ENCODE results near the gene ZBTB9. TPM values are rescaled to one million over a fixed set of nuclear protein-coding genes. Genes with fewer than 3 reads are reported as not detected.

The ZBTB9 gene
- total RNA-seq, 1 experiment from 2014 or later = 16.9 TPM

- peak; percentile 93 for DNase-seq (ENCODE audit: low spot score)
- CTCF ChIA-PET = interaction anchor here (0.6 to 1.0 kb wide), 5 partner anchors 35 to 177 kb away, joined by 3 to 9 read pairs (median 5); no protein-coding TSS in a partner anchor
- Histone ChIP-seq H3K4me1 (ENCODE audit: insufficient read depth, low read length, poor library complexity, severe bottlenecking) (peaks cover 45% of the 10 kb centered on the region), H3K27me3 (replicated peaks; ENCODE audit: insufficient read depth, low read depth, low read length, poor library complexity) (no peaks in the 10 kb centered on the region), H3K9me3 (ENCODE audit: low read depth, low read length, poor library complexity, severe bottlenecking) (no peaks in the 10 kb centered on the region), H3K4me3 (ENCODE audit: low read depth, low read length, poor library complexity, severe bottlenecking) (peak overlapping the region; percentile 59), H3K36me3 (ENCODE audit: insufficient read depth, low read length, poor library complexity, severe bottlenecking) (peaks cover 4% of the 10 kb centered on the region), H3K27ac (ENCODE audit: low read depth, low read length, poor library complexity, severe bottlenecking) (peak overlapping the region; percentile 90)
- POLR2A ChIA-PET (ENCODE audit: low non-redundant PET) = interaction anchor here (0.8 kb wide), 2 partner anchors 16 to 77 kb away, joined by 3 read pairs; no protein-coding TSS in a partner anchor
- BruUV-seq (replicated peaks) = no TSS peak
- intact Hi-C loops (cut with micrococcal nuclease; ENCODE audit: unreplicated experiment) = loop anchor here (2.0 to 10.0 kb wide), 4 partner anchors 35 to 451 kb away; partner anchors contain the start of genes KIFC1 and RGL2
- TF ChIP-seq EZH2 (IDR thresholded peaks at IDR 0.05; ENCODE audit: borderline replicate concordance, low read depth, low read length, poor library complexity, severe bottlenecking) = no peak
- TF ChIP-seq CTCF (conservative IDR thresholded peaks at IDR 0.05; ENCODE audit: low read depth, low read length) = peak; percentile 66
Measured at GRCh38 chr6:33425668-33426577, 28.5 kb upstream of the ZBTB9 start.

GRCh38 chr6:33426590-33427511, 27.5 kb upstream of the ZBTB9 start:
- peaks cover 55% of the 10 kb centered on the region for H3K4me1 ChIP-seq (ENCODE audit: insufficient read depth, low read length, poor library complexity, severe bottlenecking)
- no peaks in the 10 kb centered on the region for H3K27me3 ChIP-seq (replicated peaks; ENCODE audit: insufficient read depth, low read depth, low read length, poor library complexity)
- H3K27ac ChIP-seq (ENCODE audit: low read depth, low read length, poor library complexity, severe bottlenecking) = peak overlapping the region; percentile 90
- CTCF ChIA-PET = interaction anchor here (0.5 to 0.6 kb wide), 2 partner anchors 45 to 141 kb away, joined by 8 to 9 read pairs; no protein-coding TSS in a partner anchor
- intact Hi-C loops (cut with micrococcal nuclease; ENCODE audit: unreplicated experiment) = loop anchor here (2.0 to 10.0 kb wide), 4 partner anchors 36 to 452 kb away; partner anchors contain the start of genes KIFC1 and RGL2
- POLR2A ChIA-PET (ENCODE audit: low non-redundant PET) = interaction anchor here (0.8 kb wide), 1 partner anchor 17 kb away, joined by 3 read pairs; no protein-coding TSS in a partner anchor
- no peaks in the 10 kb centered on the region for H3K9me3 ChIP-seq (ENCODE audit: low read depth, low read length, poor library complexity, severe bottlenecking)
- BruUV-seq (replicated peaks) = no TSS peak
- peak overlapping the region; percentile 59 for H3K4me3 ChIP-seq (ENCODE audit: low read depth, low read length, poor library complexity, severe bottlenecking)
- TF ChIP-seq CTCF (conservative IDR thresholded peaks at IDR 0.05; ENCODE audit: low read depth, low read length) (no peak), EZH2 (IDR thresholded peaks at IDR 0.05; ENCODE audit: borderline replicate concordance, low read depth, low read length, poor library complexity, severe bottlenecking) (no peak)
- peak; percentile 58 for DNase-seq (ENCODE audit: low spot score)
- H3K36me3 ChIP-seq (ENCODE audit: insufficient read depth, low read length, poor library complexity, severe bottlenecking) = peaks cover 4% of the 10 kb centered on the region
